Spleen (tissue), 7 donors: ENCODE results near the gene SLC23A1.

Experiments
- POLR2A ChIP-seq, 3 donors: fragments of 450-650 bp; IDR thresholded peaks; one replicate each; pipeline ENCODE4 v1.5.1; 2017; ENCODE audit warnings: antibody characterized with exemption in 3 of 3, mild to moderate bottlenecking in 1 of 3
- TF ChIP-seq, protein P1 (sequence below), 11 experiments: fragments of 200-600 bp in 7 of 11; fragments of 450-650 bp in 4 of 11; sonication (generic) in 4 of 11; IDR thresholded peaks in 8 of 11; conservative IDR thresholded peaks in 3 of 11; 1 replicate in 7 of 11; 2 replicates in 4 of 11; pipeline versions ENCODE4 v1.4.0 to v1.8.0; 2016 to 2021; ENCODE audit warnings: antibody characterized with exemption in 11 of 11, inconsistent platforms in 4 of 11, mild to moderate bottlenecking in 1 of 11
- donor health status: DM: no; HTN: no; CAD: no; lungs with moderate emphysema.
- donor health status: DM: no; HTN: no; CAD: no.
- donor health status: DM: no; HTN: no; CAD: no.

DNA sequence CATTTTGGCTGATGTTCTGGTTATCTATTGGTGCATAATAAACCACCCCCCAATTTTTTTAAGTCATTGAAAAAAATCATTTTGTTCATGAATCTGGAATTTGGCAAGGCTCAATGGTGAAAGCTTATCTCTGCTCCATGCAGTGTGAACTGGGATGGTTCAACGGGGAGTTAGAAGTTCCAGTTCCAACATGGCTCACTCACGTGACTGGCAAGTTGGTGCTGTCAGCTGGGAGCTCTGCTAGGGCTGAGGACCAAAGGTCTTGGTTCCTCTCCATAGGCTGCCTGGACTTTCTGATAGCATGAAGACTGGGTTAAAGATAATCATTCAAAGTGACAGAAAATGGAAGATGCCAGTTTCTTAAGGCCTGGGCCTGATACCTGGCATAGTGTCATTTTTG is 23.9 kb upstream of the SLC23A1 start:
- TF ChIP-seq, protein P1, sequence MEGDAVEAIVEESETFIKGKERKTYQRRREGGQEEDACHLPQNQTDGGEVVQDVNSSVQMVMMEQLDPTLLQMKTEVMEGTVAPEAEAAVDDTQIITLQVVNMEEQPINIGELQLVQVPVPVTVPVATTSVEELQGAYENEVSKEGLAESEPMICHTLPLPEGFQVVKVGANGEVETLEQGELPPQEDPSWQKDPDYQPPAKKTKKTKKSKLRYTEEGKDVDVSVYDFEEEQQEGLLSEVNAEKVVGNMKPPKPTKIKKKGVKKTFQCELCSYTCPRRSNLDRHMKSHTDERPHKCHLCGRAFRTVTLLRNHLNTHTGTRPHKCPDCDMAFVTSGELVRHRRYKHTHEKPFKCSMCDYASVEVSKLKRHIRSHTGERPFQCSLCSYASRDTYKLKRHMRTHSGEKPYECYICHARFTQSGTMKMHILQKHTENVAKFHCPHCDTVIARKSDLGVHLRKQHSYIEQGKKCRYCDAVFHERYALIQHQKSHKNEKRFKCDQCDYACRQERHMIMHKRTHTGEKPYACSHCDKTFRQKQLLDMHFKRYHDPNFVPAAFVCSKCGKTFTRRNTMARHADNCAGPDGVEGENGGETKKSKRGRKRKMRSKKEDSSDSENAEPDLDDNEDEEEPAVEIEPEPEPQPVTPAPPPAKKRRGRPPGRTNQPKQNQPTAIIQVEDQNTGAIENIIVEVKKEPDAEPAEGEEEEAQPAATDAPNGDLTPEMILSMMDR (IDR thresholded peaks at IDR 0.05 in 8 of 11, conservative IDR thresholded peaks at IDR 0.05 in 3 of 11), result no peak
- no peak for TF ChIP-seq POLR2A (IDR thresholded peaks at IDR 0.05)
